Sciatic nerve (tissue), 2 donors: ENCODE data around the gene PIP5K1C. TPM values are rescaled to one million over a fixed set of nuclear protein-coding genes. Genes with fewer than 3 reads are reported as not detected.
"Not testable (repeated sequence)": the region's sequence is repeated elsewhere in the genome, so short reads cannot be mapped to it uniquely, and the experiment has no call there.

ENCODE experiments used
- ATAC-seq: fragments of 200-7000 bp; cut with Tn5 transposase; one replicate; pipeline ENCODE4 v1.9.1; 2020; ENCODE audit warnings: mild to moderate bottlenecking, moderate library complexity
- DNase-seq: peaks from one replicate; pipeline ENCODE4 v3.0.0-alpha.2; 2020; ENCODE audit warnings: low spot score
- intact Hi-C: fragments of 100-400 bp; cut with DNase I; formaldehyde crosslinking; loops from one replicate; pipeline ENCODE4 v1.14.2; 2022
- total RNA-seq: library from RNA; stranded (reverse); fragmentation: NEBNext Ultra II Directional; extraction: Animal tissue kit (Norgen Biotek cat#: 25700); gene quantifications from one replicate; pipeline ENCODE4 v1.2.1, GENCODE V29; 2021
- donor health status: DM: no; HTN: no; CAD: no.
- donor health status: DM: no; HTN: no; CAD: no.

PIP5K1C gene
- total RNA-seq, 1 donor from 2014 or later: 46.9 TPM

- intact Hi-C loops: no loop called here
- ATAC-seq (no peak), DNase-seq (no peak)
Observed at GRCh38 chr19:3638208-3639193, 61.8 kb downstream of the PIP5K1C start.

- no peak for DNase-seq
- intact Hi-C loops: no loop called here
- ATAC-seq: no peak
Observed at GRCh38 chr19:3637621-3638020, 62.6 kb downstream of the PIP5K1C start.

GRCh38 chr19:3636962-3637361 lies 63.3 kb downstream of the PIP5K1C start:
- no peak for ATAC-seq
- intact Hi-C loops: no loop called here
- no peak for DNase-seq

GRCh38 chr19:3636506-3636905 lies 63.8 kb downstream of the PIP5K1C start:
- no peak for DNase-seq
- ATAC-seq: no peak
- intact Hi-C loops: no loop called here

GRCh38 chr19:3634496-3635045 lies 65.7 kb downstream of the PIP5K1C start:
- no peak for ATAC-seq
- no peak for DNase-seq
- intact Hi-C loops: no loop called here

- no peak for ATAC-seq
- intact Hi-C loops: no loop called here
- no peak for DNase-seq
Observed at GRCh38 chr19:3633559-3633988, 66.7 kb downstream of the PIP5K1C start.

GRCh38 chr19:3632739-3633558 lies 67.3 kb downstream of the PIP5K1C start:
- DNase-seq: no peak
- ATAC-seq: no peak
- intact Hi-C loops: no loop called here

- intact Hi-C loops: no loop called here
- DNase-seq: no peak
- ATAC-seq: peak; percentile 14
Observed at GRCh38 chr19:3632098-3632497, 68.2 kb downstream of the PIP5K1C start.

- no peak for DNase-seq
- intact Hi-C loops: no loop called here
- no peak for ATAC-seq
Observed at GRCh38 chr19:3631053-3631861, 69.0 kb downstream of the PIP5K1C start.

GRCh38 chr19:3628766-3629165 lies 71.5 kb downstream of the PIP5K1C start:
- ATAC-seq, DNase-seq, intact Hi-C loops: not testable (repeated sequence)

GRCh38 chr19:3627351-3627723 lies 72.9 kb downstream of the PIP5K1C start:
- intact Hi-C loops: no loop called here
- ATAC-seq: peak; percentile 2
- DNase-seq: no peak

- peak; percentile 99 for DNase-seq
Observed at GRCh38 chr19:3626473-3627350, 73.6 kb downstream of the PIP5K1C start, which contains the start of gene CACTIN. TSS of gene CACTIN (minus strand) at chr19:3626790. CDS start at chr19:3626762, 28 bp downstream.

GRCh38 chr19:3625996-3626472 lies 74.2 kb downstream of the PIP5K1C start:
- DNase-seq (no peak), ATAC-seq (no peak)
- intact Hi-C loops: no loop called here

More at GRCh38 chr19:3626473-3627350, 73.6 kb downstream of the PIP5K1C start, which contains the start of gene CACTIN:
- ATAC-seq: peak; percentile 99
- intact Hi-C loops: no loop called here

- intact Hi-C loops: loop anchor here (2.0 kb wide), 1 partner anchor 39 kb away; the partner anchor contains the start of gene GIPC3
- DNase-seq (no peak), ATAC-seq (no peak)
Observed at GRCh38 chr19:3623716-3624115, 76.6 kb downstream of the PIP5K1C start.

- no peak for ATAC-seq
- intact Hi-C loops: loop anchor here (2.0 kb wide), 1 partner anchor 37 kb away; the partner anchor contains the start of gene GIPC3
- DNase-seq: no peak
Observed at GRCh38 chr19:3622224-3622623, 78.0 kb downstream of the PIP5K1C start.

- intact Hi-C loops: loop anchor here (2.0 kb wide), 1 partner anchor 37 kb away; the partner anchor contains the start of gene GIPC3
- DNase-seq (no peak), ATAC-seq (no peak)
Observed at GRCh38 chr19:3621689-3622088, 78.6 kb downstream of the PIP5K1C start.

GRCh38 chr19:3620817-3621547 lies 79.3 kb downstream of the PIP5K1C start:
- intact Hi-C loops: no loop called here
- DNase-seq: no peak
- ATAC-seq: no peak
